OCI-LY7 (cell line): Measurements from ENCODE around the gene NTM. TPM values are rescaled to one million over a fixed set of nuclear protein-coding genes. Genes with fewer than 3 reads are reported as not detected.

Experiments
- BruUV-seq: library from RNA; stranded (reverse); fragments of 400-500 nt; replicated peaks from 2 replicates; lab custom pipeline; 2021; lab: Mats Ljungman, UMichigan
- CTCF ChIA-PET: fragments of 300-600 bp; sonication (Branson Sonifier 250); formaldehyde crosslinking; loops from one replicate; lab custom pipeline; 2022; ENCODE audit warnings: antibody characterized with exemption; ENCODE audit not compliant: unreplicated experiment; lab: Charles Lee
- POLR2A ChIA-PET: fragments of 300-600 bp; sonication (Branson Sonifier 250); formaldehyde crosslinking; loops from one replicate; lab custom pipeline; 2022; ENCODE audit warnings: antibody characterized with exemption; lab: Charles Lee
- DNase-seq: peaks from one replicate; pipeline ENCODE4 v3.0.0-alpha.2; 2015; ENCODE audit warnings: low spot score
- H2AFZ ChIP-seq: fragments of 200-600 bp; sonication (generic), shearing (Covaris generic); 2 replicates; pipeline ENCODE4 v1.6.1; 2014; ENCODE audit warnings: mild to moderate bottlenecking, antibody characterized with exemption, low read length, moderate library complexity
- H3K27ac ChIP-seq: fragments of 200-600 bp; sonication (generic); 2 replicates; pipeline ENCODE4 v1.5.1; 2014; ENCODE audit warnings: mixed run types, low read depth, mild to moderate bottlenecking, moderate library complexity, low read length, inconsistent platforms; ENCODE audit not compliant: poor library complexity, severe bottlenecking
- H3K36me3 ChIP-seq: fragments of 200-600 bp; sonication (generic); 2 replicates; pipeline ENCODE4 v1.6.1; 2014; ENCODE audit warnings: mild to moderate bottlenecking, antibody characterized with exemption, low read length, moderate library complexity, mixed read lengths; ENCODE audit not compliant: insufficient read depth
- H3K4me1 ChIP-seq: fragments of 200-600 bp; sonication (generic); 2 replicates; pipeline ENCODE4 v1.5.1; 2014; ENCODE audit warnings: mild to moderate bottlenecking, low read length; ENCODE audit not compliant: insufficient read depth, poor library complexity, severe bottlenecking
- H3K4me2 ChIP-seq: fragments of 200-600 bp; sonication (generic); 2 replicates; pipeline ENCODE4 v1.6.1; 2014; ENCODE audit warnings: mild to moderate bottlenecking, low read length
- H3K4me3 ChIP-seq: fragments of 200-600 bp; sonication (generic); 2 replicates; pipeline ENCODE4 v1.5.1; 2014; ENCODE audit warnings: mild to moderate bottlenecking, low read depth, low read length; ENCODE audit not compliant: poor library complexity, severe bottlenecking
- H3K79me2 ChIP-seq: fragments of 200-600 bp; sonication (generic); 2 replicates; pipeline ENCODE4 v1.6.1; 2016; ENCODE audit warnings: low read depth, mild to moderate bottlenecking, low read length, moderate library complexity, mixed read lengths; ENCODE audit not compliant: insufficient read depth
- H3K9me2 ChIP-seq: fragments of 200-600 bp; sonication (generic); 2 replicates; pipeline ENCODE4 v1.6.1; 2016; ENCODE audit warnings: mild to moderate bottlenecking, low read length, mixed read lengths; ENCODE audit not compliant: insufficient read depth
- H3K9me3 ChIP-seq: fragments of 200-600 bp; sonication (generic); 2 replicates; pipeline ENCODE4 v1.6.1; 2014; ENCODE audit warnings: mild to moderate bottlenecking, mixed run types, low read length, mixed read lengths
- H4K20me1 ChIP-seq: fragments of 200-600 bp; sonication (generic); 2 replicates; pipeline ENCODE4 v1.6.1; 2014; ENCODE audit warnings: mild to moderate bottlenecking, antibody characterized with exemption, low read length, moderate library complexity, mixed read lengths; ENCODE audit not compliant: insufficient read depth
- CTCF ChIP-seq: fragments of 200-600 bp; sonication (generic); conservative IDR thresholded peaks from 2 replicates; pipeline ENCODE4 v1.5.1; 2014; ENCODE audit warnings: mild to moderate bottlenecking, antibody characterized with exemption, low read length, moderate library complexity, mixed read lengths
- EZH2phosphoT487 ChIP-seq: fragments of 200-600 bp; sonication (generic); IDR thresholded peaks from 2 replicates; pipeline ENCODE4 v1.6.1; 2018; ENCODE audit warnings: low read depth, borderline replicate concordance, mild to moderate bottlenecking, mixed run types, antibody characterized with exemption, low read length, moderate library complexity, mixed read lengths
- intact Hi-C: fragments of 100-400 bp; cut with micrococcal nuclease; formaldehyde crosslinking; loops from one replicate; pipeline ENCODE4 v1.10.0; 2022; ENCODE audit not compliant: unreplicated experiment
- total RNA-seq, 2 experiments: library from RNA; depleted of rRNA in 1 of 2; stranded (reverse); fragments of >200 nt in 1 of 2; shearing (Covaris generic) in 1 of 2; gene quantifications; 2 replicates each; pipeline ENCODE4 v1.2.3, GENCODE V29; 2014 to 2022

Gene NTM
- total RNA-seq, 2 experiments from 2014 or later: not detected

- TF ChIP-seq CTCF (no peak), EZH2phosphoT487 (no peak)
- intact Hi-C loops: no loop called here
- no TSS peak for BruUV-seq
- Histone ChIP-seq H3K4me1 (no peaks in the 10 kb centered on the region), H3K4me2 (no peak overlapping the region), H4K20me1 (no peaks in the 10 kb centered on the region), H3K36me3 (no peaks in the 10 kb centered on the region), H2AFZ (no peak overlapping the region), H3K4me3 (no peak overlapping the region), H3K9me2 (no peaks in the 10 kb centered on the region), H3K9me3 (no peaks in the 10 kb centered on the region), H3K27ac (no peak overlapping the region), H3K79me2 (no peaks in the 10 kb centered on the region)
- no peak for DNase-seq
- ChIA-PET CTCF (no interaction called here), POLR2A (interaction anchor here (0.6 kb wide), 1 partner anchor 190 kb away, joined by 3 read pairs; no protein-coding TSS in a partner anchor)
Observed at GRCh38 chr11:131884461-131885073, 514.2 kb downstream of the NTM start.

DNA sequence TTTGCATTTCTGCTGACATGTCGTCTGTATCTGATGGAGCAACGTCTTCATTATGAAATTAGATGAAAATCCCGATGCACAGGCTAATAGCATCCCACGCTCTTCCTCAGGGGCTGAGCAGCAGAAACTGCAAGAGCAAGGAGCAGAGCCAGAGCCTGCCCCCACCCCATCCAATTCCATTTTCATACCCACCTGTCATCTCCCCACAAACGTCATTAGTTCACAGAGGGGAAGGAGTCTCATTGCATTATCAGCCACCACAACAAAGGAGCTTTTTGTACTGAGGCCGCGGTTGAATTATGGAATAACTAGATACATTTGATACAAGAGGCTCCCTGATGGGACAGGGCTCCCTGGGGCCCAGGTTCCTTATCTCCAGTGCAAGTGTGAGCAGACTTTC, 515.0 kb downstream of the NTM start:
- H3K36me3 ChIP-seq: no peaks in the 10 kb centered on the region
- TF ChIP-seq EZH2phosphoT487 (no peak), CTCF (no peak)
- no TSS peak for BruUV-seq
- no peaks in the 10 kb centered on the region for H3K9me3 ChIP-seq
- H3K9me2 ChIP-seq: no peaks in the 10 kb centered on the region
- no peaks in the 10 kb centered on the region for H3K4me1 ChIP-seq
- CTCF ChIA-PET: no interaction called here
- DNase-seq: no peak
- no peak overlapping the region for H3K4me3 ChIP-seq
- no peaks in the 10 kb centered on the region for H4K20me1 ChIP-seq
- no peak overlapping the region for H3K27ac ChIP-seq
- H3K79me2 ChIP-seq: no peaks in the 10 kb centered on the region
- intact Hi-C loops: no loop called here
- POLR2A ChIA-PET: no interaction called here
- no peak overlapping the region for H2AFZ ChIP-seq
- no peak overlapping the region for H3K4me2 ChIP-seq

- no peak overlapping the region for H3K4me3 ChIP-seq
- intact Hi-C loops: no loop called here
- CTCF ChIA-PET: no interaction called here
- H3K9me2 ChIP-seq: no peaks in the 10 kb centered on the region
- H2AFZ ChIP-seq: no peak overlapping the region
- no peaks in the 10 kb centered on the region for H3K36me3 ChIP-seq
- TF ChIP-seq EZH2phosphoT487 (no peak), CTCF (no peak)
- no peak overlapping the region for H3K4me2 ChIP-seq
- POLR2A ChIA-PET: no interaction called here
- no peak overlapping the region for H3K27ac ChIP-seq
- H3K9me3 ChIP-seq: no peaks in the 10 kb centered on the region
- H3K79me2 ChIP-seq: no peaks in the 10 kb centered on the region
- H4K20me1 ChIP-seq: no peaks in the 10 kb centered on the region
- no peaks in the 10 kb centered on the region for H3K4me1 ChIP-seq
- no TSS peak for BruUV-seq
- DNase-seq: no peak
Observed at GRCh38 chr11:131886201-131886600, 515.8 kb downstream of the NTM start.
